T-helper 22 cell (primary cell): ENCODE results near the gene SPG21.

Source experiments
- DNase-seq: peaks from one replicate; pipeline ENCODE4 v3.0.0-alpha.2; 2020; ENCODE audit warnings: low read depth

SPG21 gene

GRCh38 chr15:64938192-64938591 is 51.5 kb downstream of the SPG21 start:
- DNase-seq, result no peak

DNA sequence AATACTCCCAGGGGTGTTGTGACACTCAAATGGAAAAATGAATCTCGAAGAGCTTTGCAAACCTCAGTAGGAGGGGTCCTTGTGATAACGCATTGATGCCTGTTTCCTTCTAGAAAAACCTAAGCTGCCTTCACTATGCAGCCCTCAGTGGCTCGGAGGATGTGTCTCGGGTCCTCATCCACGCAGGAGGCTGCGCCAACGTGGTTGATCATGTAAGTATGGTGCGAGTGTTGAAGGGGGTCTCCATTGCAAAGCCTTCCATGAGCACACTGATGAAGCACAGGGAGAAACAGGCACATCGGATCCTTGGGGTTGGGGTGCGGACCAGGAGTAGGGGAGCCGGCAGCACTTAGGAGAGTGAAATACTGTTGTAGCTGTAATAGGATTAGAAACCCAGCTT is 55.7 kb downstream of the SPG21 start:
- DNase-seq, result no peak

- DNase-seq, result no peak
Measured at GRCh38 chr15:64931381-64931780, 58.3 kb downstream of the SPG21 start.

DNA sequence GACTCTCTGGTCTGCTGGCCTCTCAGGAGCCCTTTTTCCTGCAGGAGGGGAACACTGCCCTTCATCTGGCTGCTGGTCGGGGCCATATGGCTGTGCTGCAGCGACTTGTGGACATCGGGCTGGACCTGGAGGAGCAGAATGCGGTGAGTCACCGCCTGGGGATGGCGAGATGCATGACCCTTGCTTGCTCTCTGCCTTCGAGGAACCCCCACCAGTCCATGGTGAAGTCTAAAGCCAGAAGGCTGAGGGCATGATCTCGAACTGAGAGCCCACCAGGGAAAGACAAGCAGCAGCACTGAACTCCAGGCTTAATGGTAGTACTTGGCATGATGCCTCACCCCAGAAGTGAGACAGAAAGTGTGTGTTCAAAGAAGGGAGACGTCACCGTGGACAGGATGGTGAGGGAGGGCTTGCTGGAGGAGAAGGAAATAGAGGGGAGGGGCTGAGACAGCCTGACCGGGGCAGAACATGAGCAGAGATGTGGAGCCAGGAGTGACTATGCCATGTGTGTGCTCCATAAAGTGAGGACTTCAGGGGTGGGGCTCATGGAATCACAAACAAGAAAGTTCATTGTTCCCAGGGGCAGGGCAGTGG is 58.8 kb downstream of the SPG21 start:
- DNase-seq, result no peak

DNA sequence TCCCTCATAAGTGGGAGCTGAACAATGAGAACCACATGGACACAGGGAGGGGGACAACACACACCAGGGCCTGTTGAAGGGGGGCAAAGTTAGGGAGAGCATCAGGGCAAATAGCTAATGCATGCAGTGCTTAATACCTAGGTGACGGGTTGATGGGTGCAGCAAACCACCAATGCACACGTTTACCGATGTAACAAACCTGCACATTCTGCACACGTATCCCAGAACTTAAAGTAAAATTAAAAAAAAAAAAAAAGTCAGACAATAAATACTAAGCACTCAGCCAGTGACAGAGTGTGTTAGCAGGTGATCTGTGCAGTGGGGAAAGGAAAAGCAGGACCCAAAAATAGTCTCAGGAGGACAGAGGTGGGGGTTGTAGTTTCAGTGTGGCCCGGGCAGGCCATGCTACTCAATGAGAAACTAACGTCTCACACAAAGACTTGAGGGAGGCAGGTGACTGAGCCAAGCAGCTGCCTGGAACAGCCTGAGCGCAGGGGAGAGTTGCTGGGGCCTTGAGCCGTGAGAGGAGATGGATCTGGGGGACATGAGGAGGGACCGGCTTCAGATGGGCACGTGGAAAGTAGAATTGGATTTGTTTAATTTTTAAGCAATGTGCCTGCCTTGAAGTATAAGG is 59.6 kb downstream of the SPG21 start:
- no peak for DNase-seq

GRCh38 chr15:64928626-64929220 is 61.0 kb downstream of the SPG21 start:
- DNase-seq, result no peak

DNA sequence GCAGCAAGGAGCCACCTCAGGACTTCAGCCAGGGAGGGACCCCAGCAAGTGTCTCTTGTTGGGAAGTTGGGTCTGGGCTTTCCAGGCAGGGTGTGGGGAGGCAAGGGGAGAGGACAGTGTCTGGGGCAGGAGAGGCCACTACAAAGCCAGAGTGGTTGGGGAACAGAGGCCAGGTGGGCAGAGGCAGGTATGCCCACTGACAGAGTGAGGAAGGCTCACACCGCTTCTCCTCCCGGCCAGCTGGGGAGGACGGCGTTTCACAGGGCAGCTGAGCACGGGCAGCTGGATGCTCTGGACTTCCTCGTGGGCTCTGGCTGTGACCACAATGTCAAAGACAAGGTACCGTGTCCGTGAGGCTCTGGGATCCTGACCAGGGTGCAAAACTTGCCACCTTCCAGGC is 63.1 kb downstream of the SPG21 start:
- DNase-seq, result no peak

DNA sequence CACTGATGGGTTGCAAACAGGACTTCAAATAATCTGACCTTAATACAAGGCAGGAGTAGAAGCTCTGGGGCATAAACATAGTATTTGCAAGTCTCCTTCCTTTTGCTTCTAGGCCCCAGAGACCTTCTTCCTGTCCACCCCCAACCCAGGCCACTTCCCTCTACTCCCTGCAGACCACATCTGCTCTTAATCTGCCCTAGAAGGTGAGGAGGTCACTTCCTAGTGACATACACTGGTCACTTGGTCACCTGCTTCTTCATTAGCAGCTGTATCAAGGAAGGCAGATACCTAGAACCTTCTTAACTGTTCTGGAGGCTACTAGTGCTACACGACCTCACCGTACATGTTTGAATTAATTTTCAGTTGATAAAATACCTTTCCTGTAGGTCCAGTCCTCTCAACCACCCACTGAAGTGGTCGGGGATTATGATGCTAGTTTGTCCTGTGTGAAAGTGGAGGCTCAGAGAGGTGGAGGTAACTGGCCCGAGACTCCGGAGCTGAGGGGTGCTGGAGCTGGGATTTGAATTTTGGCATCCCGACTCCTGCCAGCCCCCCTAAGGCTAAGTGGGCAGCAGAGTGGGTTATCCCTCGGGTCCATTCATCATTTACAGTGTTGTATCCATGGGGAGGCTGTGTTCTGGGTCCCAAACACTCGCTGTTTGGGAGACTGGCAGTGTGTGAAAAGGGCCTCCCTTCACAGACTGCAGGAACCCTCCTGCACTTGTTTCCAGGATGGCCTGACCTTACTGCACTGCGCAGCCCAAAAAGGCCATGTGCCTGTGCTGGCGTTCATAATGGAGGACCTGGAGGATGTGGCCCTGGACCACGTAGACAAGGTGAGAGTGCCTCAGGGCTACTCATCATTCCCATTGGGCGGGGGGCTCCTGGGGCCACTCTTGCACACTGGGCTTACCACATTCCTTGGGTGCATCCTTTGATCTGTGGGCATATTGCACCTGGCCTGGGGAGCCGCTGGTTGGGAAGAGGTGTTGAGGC is 64.1 kb downstream of the SPG21 start:
- DNase-seq, result no peak

- no peak for DNase-seq
Measured at GRCh38 chr15:64923546-64923945, 66.2 kb downstream of the SPG21 start.

GRCh38 chr15:64921711-64922110 is 68.0 kb downstream of the SPG21 start:
- DNase-seq, result no peak

- DNase-seq, result no peak
Measured at GRCh38 chr15:64919721-64920120, 70.0 kb downstream of the SPG21 start.

DNA sequence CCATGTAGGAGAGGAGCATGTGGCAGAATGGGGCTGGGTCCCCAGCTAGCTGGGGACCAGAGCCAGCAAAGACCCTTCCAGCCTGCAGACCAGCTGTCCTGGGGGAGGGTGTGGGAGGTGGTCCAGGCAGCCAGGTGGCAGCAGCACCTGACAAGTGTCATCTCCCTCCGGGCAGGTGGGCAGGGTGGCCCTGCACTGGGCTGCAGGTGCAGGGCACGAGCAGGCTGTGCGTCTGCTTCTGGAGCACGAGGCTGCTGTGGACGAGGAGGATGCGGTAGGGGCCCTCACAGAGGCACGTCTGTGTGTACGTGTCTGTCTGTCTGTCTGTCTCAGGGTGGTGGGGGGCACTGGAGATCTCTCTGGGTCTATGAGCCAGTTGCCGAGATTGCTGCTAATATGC is 72.5 kb downstream of the SPG21 start:
- no peak for DNase-seq

DNA sequence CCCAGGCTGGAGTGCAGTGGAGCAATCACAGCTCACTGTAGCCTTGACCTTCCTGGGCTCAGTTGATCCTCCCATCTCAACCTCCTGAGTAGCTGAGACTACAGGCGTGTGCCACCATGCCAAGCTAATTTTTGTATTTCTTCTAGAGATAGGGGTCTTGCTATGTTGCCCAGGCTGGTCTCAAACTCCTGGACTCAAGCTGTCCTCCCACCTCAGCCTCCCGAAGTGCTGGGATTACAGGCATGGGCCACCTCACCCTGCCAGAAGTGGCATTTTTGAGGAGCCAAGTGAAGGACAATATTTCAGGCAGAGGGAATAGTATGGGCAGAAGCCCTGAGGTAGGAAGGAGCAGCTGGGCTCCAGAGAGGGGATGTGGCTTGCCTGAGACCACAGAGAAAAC is 73.3 kb downstream of the SPG21 start:
- DNase-seq, result no peak

GRCh38 chr15:64915518-64916227 is 74.0 kb downstream of the SPG21 start:
- DNase-seq, result no peak
